Embryonic facial prominence (tissue), 1 donor: Measurements from ENCODE around the gene RBM39.
"Not testable (repeated sequence)": the region's sequence is repeated elsewhere in the genome, so short reads cannot be mapped to it uniquely, and the experiment has no call there.

Experiments used
- DNase-seq: peaks from one replicate; pipeline ENCODE4 v3.0.0-alpha.2; 2016; ENCODE audit errors: extremely low spot score

The RBM39 gene

GRCh38 chr20:35741892-35742740, at the start of gene RBM39:
TSS of gene RBM39 (minus strand) at chr20:35742260. CDS start at chr20:35740874, 1,386 bp downstream.
- DNase-seq = peak; percentile 100

GRCh38 chr20:35791821-35792220, 49.8 kb upstream of the RBM39 start:
- DNase-seq = no peak

GRCh38 chr20:35791097-35791496, 49.0 kb upstream of the RBM39 start:
- DNase-seq = no peak

- DNase-seq = no peak
Measured at GRCh38 chr20:35788796-35789195, 46.7 kb upstream of the RBM39 start.

- not testable (repeated sequence) for DNase-seq
Measured at GRCh38 chr20:35785541-35785940, 43.5 kb upstream of the RBM39 start.

GRCh38 chr20:35783811-35784210, 41.8 kb upstream of the RBM39 start:
- not testable (repeated sequence) for DNase-seq

- no peak for DNase-seq
Measured at GRCh38 chr20:35776513-35777101, 34.5 kb upstream of the RBM39 start.

- DNase-seq = no peak
Measured at GRCh38 chr20:35774391-35774790, 32.3 kb upstream of the RBM39 start.

GRCh38 chr20:35773154-35773751, 31.2 kb upstream of the RBM39 start:
- DNase-seq = no peak

GRCh38 chr20:35772563-35773058, 30.6 kb upstream of the RBM39 start:
- DNase-seq = no peak

GRCh38 chr20:35771689-35772562, 29.9 kb upstream of the RBM39 start, which contains the start of gene PHF20:
TSS of gene PHF20 (plus strand) at chr20:35772015. CDS start at chr20:35801523, 29,508 bp downstream.
- peak; percentile 94 for DNase-seq

- no peak for DNase-seq
Measured at GRCh38 chr20:35771367-35771688, 29.3 kb upstream of the RBM39 start.

GRCh38 chr20:35768731-35769664, 26.9 kb upstream of the RBM39 start:
- peak; percentile 12 for DNase-seq

GRCh38 chr20:35767683-35768481, 25.8 kb upstream of the RBM39 start:
- DNase-seq = no peak

GRCh38 chr20:35766843-35767242, 24.8 kb upstream of the RBM39 start:
- no peak for DNase-seq

GRCh38 chr20:35764936-35765335, 22.9 kb upstream of the RBM39 start:
- not testable (repeated sequence) for DNase-seq

GRCh38 chr20:35762461-35762860, 20.4 kb upstream of the RBM39 start:
- DNase-seq = no peak

- not testable (repeated sequence) for DNase-seq
Measured at GRCh38 chr20:35761548-35761947, 19.5 kb upstream of the RBM39 start.

GRCh38 chr20:35757098-35757705, 15.1 kb upstream of the RBM39 start:
- no peak for DNase-seq
